Spinal cord (tissue), 10 donors: Measurements from ENCODE around the gene SYMPK. TPM values are rescaled to one million over a fixed set of nuclear protein-coding genes. Genes with fewer than 3 reads are reported as not detected.

ENCODE experiments used
- DNase-seq, 6 donors: peaks; one replicate each; pipeline versions ENCODE4 v3.0.0 to v3.0.0-alpha.2; 2013 to 2015; ENCODE audit warnings: low spot score in 6 of 6, low read depth in 4 of 6
- H3K27ac ChIP-seq: one replicate; pipeline ENCODE4 v1.5.1; 2013; ENCODE audit warnings: low read depth, low read length, control low read depth
- H3K27me3 ChIP-seq: one replicate; pipeline ENCODE4 v1.6.1; 2013; ENCODE audit warnings: low read length; ENCODE audit not compliant: control insufficient read depth, insufficient read depth
- H3K36me3 ChIP-seq: one replicate; pipeline ENCODE4 v1.6.1; 2013; ENCODE audit warnings: low read length; ENCODE audit not compliant: control insufficient read depth, insufficient read depth
- H3K4me1 ChIP-seq: one replicate; pipeline ENCODE4 v1.6.1; 2013; ENCODE audit warnings: low read length; ENCODE audit not compliant: control insufficient read depth, insufficient read depth
- H3K4me3 ChIP-seq: one replicate; pipeline ENCODE4 v1.5.1; 2013; ENCODE audit warnings: low read depth, low read length, control low read depth
- H3K9me3 ChIP-seq: one replicate; pipeline ENCODE4 v1.6.1; 2013; ENCODE audit warnings: low read length; ENCODE audit not compliant: control insufficient read depth, insufficient read depth
- WGBS: methylation state at CpG from one replicate; pipeline ENCODE4 v1.1.5; 2013; ENCODE audit warnings: missing lambda C conversion rate; ENCODE audit not compliant: insufficient coverage; 5-methylcytosine and 5-hydroxymethylcytosine counted together
- polyA plus RNA-seq, 2 donors: library from polyadenylated mRNA; unstranded; fragments of 120-200 nt; gene quantifications; one replicate each; pipeline ENCODE4 v1.2.1, GENCODE V29; 2013; ENCODE audit not compliant: insufficient read length in 2 of 2
- total RNA-seq, 2 donors: library from RNA; depleted of rRNA in 1 of 2; stranded (reverse); fragments of 120-200 nt in 1 of 2; fragments of >200 nt in 1 of 2; gene quantifications; one replicate each; pipeline versions ENCODE4 v1.2.3 to v1.2.4, GENCODE V29; 2013 to 2014
- donor health status: healthy.

SYMPK gene
- total and polyA plus RNA-seq, 4 donors = 23.2 to 63.9 (median 45.5) TPM

GRCh38 chr19:45770192-45771101 is 92.5 kb downstream of the SYMPK start:
- Histone ChIP-seq H3K36me3 (peaks cover 56% of the 10 kb centered on the region), H3K27ac (peak overlapping the region; percentile 99), H3K9me3 (no peaks in the 10 kb centered on the region), H3K27me3 (peaks cover 27% of the 10 kb centered on the region), H3K4me1 (peaks cover 54% of the 10 kb centered on the region), H3K4me3 (peak overlapping the region; percentile 75)
- 2% methylated on average over 79 of the region's 79 CpGs for WGBS
- peak; percentile 77 to 98 (median 88) for DNase-seq

DNA sequence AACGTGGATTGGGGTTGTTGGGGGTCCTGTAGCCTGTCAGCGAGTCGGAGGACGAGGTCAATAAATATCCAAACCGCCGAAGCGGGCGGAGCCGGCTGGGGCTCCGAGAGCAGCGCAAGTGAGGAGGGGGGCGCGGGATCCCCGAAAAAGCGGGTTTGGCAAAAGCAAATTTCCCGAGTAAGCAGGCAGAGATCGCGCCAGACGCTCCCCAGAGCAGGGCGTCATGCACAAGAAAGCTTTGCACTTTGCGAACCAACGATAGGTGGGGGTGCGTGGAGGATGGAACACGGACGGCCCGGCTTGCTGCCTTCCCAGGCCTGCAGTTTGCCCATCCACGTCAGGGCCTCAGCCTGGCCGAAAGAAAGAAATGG is 93.1 kb downstream of the SYMPK start:
- peaks cover 56% of the 10 kb centered on the region for H3K36me3 ChIP-seq
- peak overlapping the region; percentile 99 for H3K27ac ChIP-seq
- peak in 2 of 6 donors; percentile 73 to 74 for DNase-seq
- peaks cover 61% of the 10 kb centered on the region for H3K4me1 ChIP-seq
- peak overlapping the region; percentile 75 for H3K4me3 ChIP-seq
- H3K27me3 ChIP-seq = peaks cover 27% of the 10 kb centered on the region
- under 1% methylated on average over 28 of the region's 28 CpGs for WGBS
- H3K9me3 ChIP-seq = no peaks in the 10 kb centered on the region

- Histone ChIP-seq H3K27me3 (peaks cover 27% of the 10 kb centered on the region), H3K36me3 (peaks cover 52% of the 10 kb centered on the region), H3K4me1 (peaks cover 67% of the 10 kb centered on the region), H3K27ac (peak within 1 kb of the TSS; percentile 99), H3K9me3 (no peaks in the 10 kb centered on the region), H3K4me3 (peak within 1 kb of the TSS; percentile 75)
- DNase-seq = peak; percentile 92 to 99 (median 96)
- WGBS = under 1% methylated on average over 69 of the region's 70 CpGs
These were observed 93.8 kb downstream of the SYMPK start, which contains the start of gene SIX5 for GRCh38 chr19:45768984-45769782. SIX5 (minus strand) TSS chr19:45769252; CDS start chr19:45768844, 408 bp downstream.

GRCh38 chr19:45768655-45768983 is 94.3 kb downstream of the SYMPK start:
- peaks cover 47% of the 10 kb centered on the region for H3K36me3 ChIP-seq
- H3K27me3 ChIP-seq = peaks cover 32% of the 10 kb centered on the region
- no peaks in the 10 kb centered on the region for H3K9me3 ChIP-seq
- peak overlapping the region; percentile 98 for H3K27ac ChIP-seq
- peak overlapping the region; percentile 75 for H3K4me3 ChIP-seq
- no peak for DNase-seq
- H3K4me1 ChIP-seq = peaks cover 72% of the 10 kb centered on the region
- 0% methylated on average over 31 of the region's 33 CpGs for WGBS

GRCh38 chr19:45767881-45768654 is 94.9 kb downstream of the SYMPK start:
- under 1% methylated on average over 102 of the region's 102 CpGs for WGBS
- Histone ChIP-seq H3K27me3 (peaks cover 32% of the 10 kb centered on the region), H3K36me3 (peaks cover 43% of the 10 kb centered on the region), H3K9me3 (no peaks in the 10 kb centered on the region), H3K4me1 (peaks cover 76% of the 10 kb centered on the region), H3K27ac (peak overlapping the region; percentile 98), H3K4me3 (peak overlapping the region; percentile 67)
- peak in 2 of 6 donors; percentile 57 to 79 for DNase-seq

DNA sequence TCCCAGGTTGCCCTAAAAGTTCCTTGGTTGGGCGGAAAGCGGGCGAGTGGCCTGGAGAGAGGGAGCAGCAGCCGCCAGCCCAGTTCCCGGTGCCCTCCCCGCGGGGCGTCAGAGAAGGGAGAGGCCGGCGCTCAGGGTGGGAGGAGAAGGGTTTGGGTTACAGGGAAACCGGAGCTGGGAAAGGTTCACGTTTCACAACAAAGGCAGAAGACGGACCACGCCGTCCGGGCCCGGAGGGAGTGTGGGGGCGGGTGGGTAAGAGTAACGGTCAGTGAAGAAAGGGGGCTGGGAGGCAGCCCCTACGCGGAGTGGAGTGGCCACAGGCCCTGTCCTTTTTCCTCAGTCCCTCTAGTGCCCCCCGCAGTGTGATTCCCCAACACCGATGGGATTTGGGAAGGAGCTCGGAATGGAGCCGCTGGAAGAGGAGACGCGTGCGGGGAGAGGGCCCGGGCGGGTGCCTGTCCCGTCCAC is 95.5 kb downstream of the SYMPK start:
- peak overlapping the region; percentile 98 for H3K27ac ChIP-seq
- H3K36me3 ChIP-seq = peaks cover 36% of the 10 kb centered on the region
- peaks cover 32% of the 10 kb centered on the region for H3K27me3 ChIP-seq
- WGBS = 4% methylated on average over 31 of the region's 31 CpGs
- peak in 1 of 6 donors; percentile 65 for DNase-seq
- no peaks in the 10 kb centered on the region for H3K9me3 ChIP-seq
- peaks cover 76% of the 10 kb centered on the region for H3K4me1 ChIP-seq
- peak overlapping the region; percentile 67 for H3K4me3 ChIP-seq

GRCh38 chr19:45766869-45767346 is 96.0 kb downstream of the SYMPK start:
- Histone ChIP-seq H3K27ac (peak overlapping the region; percentile 98), H3K36me3 (peaks cover 31% of the 10 kb centered on the region), H3K4me3 (peak overlapping the region; percentile 67), H3K9me3 (no peaks in the 10 kb centered on the region), H3K4me1 (peaks cover 76% of the 10 kb centered on the region), H3K27me3 (peaks cover 32% of the 10 kb centered on the region)
- no peak for DNase-seq
- 28% methylated on average over 24 of the region's 24 CpGs for WGBS

DNA sequence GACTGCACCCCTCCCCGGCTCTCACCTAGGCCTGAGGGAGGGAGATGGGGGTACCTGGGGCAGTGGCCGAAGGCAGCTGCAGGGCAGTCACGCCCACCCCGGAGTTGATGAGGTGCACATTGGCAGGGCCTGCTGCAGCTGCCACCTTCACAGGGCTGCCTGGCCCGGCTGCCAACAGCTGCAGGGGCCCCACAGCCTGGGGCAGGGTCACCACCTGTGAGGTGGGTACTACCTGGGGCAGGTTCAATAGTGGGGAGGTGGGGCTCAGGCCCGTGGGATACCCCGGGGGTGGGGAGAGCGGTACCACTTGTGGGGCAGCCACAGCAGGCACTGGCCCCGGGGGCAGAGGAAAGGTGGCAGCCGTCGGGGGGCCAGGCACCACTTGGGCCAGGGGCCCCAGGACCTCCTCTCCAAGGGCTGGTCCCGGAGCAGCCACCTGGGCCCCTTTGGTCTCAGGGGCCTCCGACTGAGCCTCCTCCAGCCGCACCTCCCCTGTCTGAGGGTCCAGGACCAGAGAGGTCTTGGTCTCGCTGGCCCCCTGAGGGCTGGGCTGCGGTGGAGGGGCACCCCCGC is 96.6 kb downstream of the SYMPK start:
- H3K4me3 ChIP-seq = peak overlapping the region; percentile 67
- peaks cover 72% of the 10 kb centered on the region for H3K4me1 ChIP-seq
- peaks cover 26% of the 10 kb centered on the region for H3K36me3 ChIP-seq
- 74% methylated on average over 17 of the region's 17 CpGs for WGBS
- peaks cover 32% of the 10 kb centered on the region for H3K27me3 ChIP-seq
- no peak for DNase-seq
- H3K27ac ChIP-seq = peak overlapping the region; percentile 98
- no peaks in the 10 kb centered on the region for H3K9me3 ChIP-seq
